ENCODE results near the gene DNAH7. TPM values are rescaled to one million over a fixed set of nuclear protein-coding genes. Genes with fewer than 3 reads are reported as not detected.

DNAH7 gene
- total and polyA plus RNA-seq, 2 of the 4 experiments (the other 2 are of a cell fraction): 0.22 to 0.36 TPM

- H4K5ac ChIP-seq (ENCODE audit: low read depth, low read length): no peak overlapping the region
- no peaks in the 10 kb centered on the region for H3K27me3 ChIP-seq (ENCODE audit: control insufficient read depth, insufficient read depth, low read length)
- H3K9me1 ChIP-seq (ENCODE audit: insufficient read depth, low read length): no peaks in the 10 kb centered on the region
- no peak overlapping the region for H3K14ac ChIP-seq (replicated peaks; ENCODE audit: low read depth, low read length)
- no peak overlapping the region for H3K27ac ChIP-seq (ENCODE audit: insufficient read depth, low read length)
- intact Hi-C loops (cut with micrococcal nuclease) (no loop called here), in situ Hi-C loops (cut with MboI; ENCODE audit: low sequenced_read_pairs) (no loop called here), dilution Hi-C loops (cut with HindIII; ENCODE audit: low sequenced_read_pairs, unreplicated experiment) (no loop called here)
- no peak overlapping the region for H3K4ac ChIP-seq (ENCODE audit: low read depth, low read length)
- no peaks in the 10 kb centered on the region for H3K4me1 ChIP-seq (ENCODE audit: control insufficient read depth, insufficient read depth, low read length)
- no peak overlapping the region for H4K91ac ChIP-seq (ENCODE audit: insufficient read depth, low read depth, low read length)
- ChIA-PET POLR2A (ENCODE audit: unreplicated experiment) (no interaction called here), CTCF (no interaction called here)
- no peak overlapping the region for H2BK15ac ChIP-seq (ENCODE audit: low read depth, low read length)
- peaks cover 20 to 31% of the 10 kb centered on the region in 2 experiments for H3K79me1 ChIP-seq (ENCODE audit: low read depth in 1 of 2, low read length in 2 of 2)
- no peak overlapping the region for H2AK9ac ChIP-seq (replicated peaks; ENCODE audit: low read depth, low read length, poor library complexity)
- no peaks in the 10 kb centered on the region for H4K20me1 ChIP-seq (ENCODE audit: insufficient read depth, low read length)
- H3K36me3 ChIP-seq (ENCODE audit: control insufficient read depth, insufficient read depth, low read length): peaks cover 5% of the 10 kb centered on the region; the same call in 1 of the 2 replicates
- no peak overlapping the region for H3K4me2 ChIP-seq (ENCODE audit: low read depth, low read length)
- ATAC-seq (ENCODE audit: low read depth): no peak
- no peak for DNase-seq
- no TSS peak for BruUV-seq (replicated peaks)
- H4K8ac ChIP-seq (ENCODE audit: low read depth in 2 of 2, low read length in 2 of 2): no peak overlapping the region
- no peak overlapping the region for H2AK5ac ChIP-seq (ENCODE audit: low read depth, low read length)
- H2BK5ac ChIP-seq (ENCODE audit: low read depth, low read length, poor library complexity, severe bottlenecking): no peak overlapping the region
- TF ChIP-seq FOS (IDR thresholded peaks at IDR 0.05; ENCODE audit: low read depth, low read length) (no peak), ELK1 (IDR thresholded peaks at IDR 0.05; ENCODE audit: borderline replicate concordance, low read depth, low read length) (no peak), NFE2L2 (IDR thresholded peaks at IDR 0.05; ENCODE audit: low read depth, low read length) (no peak), SMC3 (IDR thresholded peaks at IDR 0.05; ENCODE audit: low read depth, low read length) (no peak), POLR2A (IDR thresholded peaks at IDR 0.05; ENCODE audit: low read depth, low read length) (no peak), MAFK (IDR thresholded peaks at IDR 0.05; ENCODE audit: low read depth, low read length) (no peak), RFX5 (IDR thresholded peaks at IDR 0.05; ENCODE audit: low read depth, low read length) (no peak), USF2 (IDR thresholded peaks at IDR 0.05; ENCODE audit: low read depth, low read length) (no peak)
- no peak overlapping the region for H3K23ac ChIP-seq (ENCODE audit: low read depth, low read length)
- no peak overlapping the region for H2BK120ac ChIP-seq (ENCODE audit: low read depth, low read length)
- no CpG with 5 or more reads among the region's 3 CpGs for WGBS, 2 experiments (ENCODE audit: extremely low coverage in 2 of 2, insufficient read length in 1 of 2)
- no peak overlapping the region for H3K9ac ChIP-seq (ENCODE audit: low read depth, low read length)
- H3K18ac ChIP-seq (ENCODE audit: low read depth, low read length): no peak overlapping the region
- no peak overlapping the region for H3K4me3 ChIP-seq (ENCODE audit: insufficient read depth, low read depth, low read length)
- H3K9me3 ChIP-seq (ENCODE audit: control insufficient read depth, insufficient read depth, low read length): no peaks in the 10 kb centered on the region; the same call in 1 of the 2 replicates
- no peak overlapping the region for H3K56ac ChIP-seq (ENCODE audit: extremely low read depth, insufficient read depth, low read length)
- H2AFZ ChIP-seq (replicated peaks; ENCODE audit: low read length, poor library complexity): no peak overlapping the region
- no peak overlapping the region for H2BK20ac ChIP-seq (ENCODE audit: low read depth, low read length)
These were observed 368.2 kb downstream of the DNAH7 start for GRCh38 chr2:195700480-195700879.

Measured in IMR-90 (cell line).